HT1080 (cell line): ENCODE measurements around the gene ADTRP. TPM values are rescaled to one million over a fixed set of nuclear protein-coding genes. Genes with fewer than 3 reads are reported as not detected.

Experiments
- small RNA-seq: library from RNA; depleted of rRNA; stranded (forward); fragments of <200 nt; gene quantifications from one replicate; pipeline ENCODE3, GENCODE V24; 2014
- total RNA-seq: library from RNA; depleted of rRNA; stranded (reverse); fragments of >200 nt; shearing (Covaris generic); gene quantifications from 2 replicates; pipeline ENCODE4 v1.2.3, GENCODE V29; 2014; rRNA removed

The ADTRP gene
- total RNA-seq, 1 experiment from 2014 or later, result 6.5 TPM

Small RNA genes lying within 50 kb of the gene (small RNA-seq; reads per million reads assigned to genes)
- gene RF00272, result not detected

Other genes with a start within 250 kb of the ADTRP start
- gene TMEM170B, start 241.1 kb downstream of the ADTRP start, total RNA-seq, result 1.1 and 1.2 TPM in 2 replicates
- gene HIVEP1, start 233.5 kb upstream of the ADTRP start, total RNA-seq, result 7.5 and 8.3 TPM in 2 replicates